GM12878 (cell line): Measurements from ENCODE around the gene ASIC1. TPM values are rescaled to one million over a fixed set of nuclear protein-coding genes. Genes with fewer than 3 reads are reported as not detected.

ENCODE experiments used
- ATAC-seq: fragments of 200-7000 bp; cut with Tn5 transposase; 3 replicates; pipeline ENCODE4 v1.9.1; 2020; ENCODE audit warnings: mild to moderate bottlenecking, moderate library complexity
- BruUV-seq: library from RNA; stranded (reverse); fragments of 400-500 nt; replicated peaks from 2 replicates; lab custom pipeline; 2021; lab: Mats Ljungman, UMichigan
- CTCF ChIA-PET: fragments of 300-600 bp; sonication (Branson Sonifier 250); formaldehyde crosslinking; extraction: SDS; loops from one replicate; lab custom pipeline; 2021; ENCODE audit warnings: inconsistent platforms; lab: Yijun Ruan, JAX
- POLR2A ChIA-PET: fragments of 350-600 bp; formaldehyde crosslinking; extraction: SDS; loops from one replicate; lab custom pipeline; 2021; ENCODE audit warnings: inconsistent platforms; lab: Charles Lee
- RAD21 ChIA-PET: fragments of 300-600 bp; sonication (Branson Sonifier 250); formaldehyde crosslinking; loops from one replicate; lab custom pipeline; 2023; ENCODE audit warnings: antibody characterized with exemption; ENCODE audit not compliant: unreplicated experiment; lab: Charles Lee
- SMC1A ChIA-PET: fragments of 300-600 bp; sonication (Branson Sonifier 250); formaldehyde crosslinking; loops from one replicate; lab custom pipeline; 2023; ENCODE audit not compliant: unreplicated experiment, uncharacterized antibody; lab: Charles Lee
- DNase-seq: peaks from one replicate; pipeline ENCODE4 v3.0.0-alpha.2; 2011; ENCODE audit warnings: low read depth, low spot score
- FAIRE-seq: peaks from 3 replicates; lab custom pipeline; 2011; peaks lifted over from hg19 to GRCh38; lab: Jason Lieb, UNC
- H2AFZ ChIP-seq: 2 replicates; pipeline ENCODE4 v1.6.0; 2011; ENCODE audit warnings: low read depth, low read length, control low read depth; ENCODE audit not compliant: control insufficient read depth
- H3K27ac ChIP-seq: 2 replicates; pipeline ENCODE4 v1.5.1; 2011; ENCODE audit warnings: control low read depth; ENCODE audit not compliant: control insufficient read depth, insufficient read depth
- H3K27me3 ChIP-seq, 2 experiments: replicated peaks in 1 of 2; 2 replicates each; pipeline versions ENCODE4 v1.6.0 to v1.6.1; 2011; ENCODE audit warnings: low read length in 1 of 2; ENCODE audit not compliant: control insufficient read depth in 2 of 2, insufficient read depth in 2 of 2
- H3K36me3 ChIP-seq, 2 experiments: 2 replicates each; pipeline ENCODE4 v1.5.1; 2011; ENCODE audit warnings: low read length in 1 of 2; ENCODE audit not compliant: control insufficient read depth in 2 of 2, insufficient read depth in 2 of 2
- H3K4me1 ChIP-seq: 2 replicates; pipeline ENCODE4 v1.6.1; 2011; ENCODE audit warnings: mild to moderate bottlenecking, low read length, moderate library complexity, mixed read lengths; ENCODE audit not compliant: control insufficient read depth, insufficient read depth
- H3K4me2 ChIP-seq: 2 replicates; pipeline ENCODE4 v1.6.0; 2011; ENCODE audit warnings: control low read depth; ENCODE audit not compliant: control insufficient read depth, insufficient read depth
- H3K4me3 ChIP-seq: fragments of 200-600 bp; sonication (generic); 2 replicates; pipeline ENCODE4 v1.5.1; 2016
- H3K79me2 ChIP-seq: 2 replicates; pipeline ENCODE4 v1.6.0; 2011; ENCODE audit warnings: low read length; ENCODE audit not compliant: control insufficient read depth, insufficient read depth
- H3K9ac ChIP-seq: 2 replicates; pipeline ENCODE4 v1.8.0; 2011; ENCODE audit warnings: low read length, control low read depth, mixed read lengths; ENCODE audit not compliant: control insufficient read depth, insufficient read depth
- H3K9me3 ChIP-seq: replicated peaks from 3 replicates; pipeline ENCODE4 v1.5.1; 2011; ENCODE audit warnings: mild to moderate bottlenecking, low read length; ENCODE audit not compliant: control insufficient read depth, insufficient read depth
- H4K20me1 ChIP-seq: 2 replicates; pipeline ENCODE4 v1.6.0; 2011; ENCODE audit not compliant: control insufficient read depth, insufficient read depth
- ATF3 ChIP-seq: IDR thresholded peaks from 2 replicates; pipeline ENCODE4 v1.6.1; 2011; ENCODE audit warnings: low read depth, mild to moderate bottlenecking, low read length, moderate library complexity, borderline replicate concordance; ENCODE audit errors: extremely low read depth
- BCL3 ChIP-seq: IDR thresholded peaks from 2 replicates; pipeline ENCODE4 v1.6.1; 2011; ENCODE audit warnings: borderline replicate concordance, low read depth, mild to moderate bottlenecking, moderate library complexity, low read length; ENCODE audit not compliant: insufficient read depth, poor library complexity, severe bottlenecking
- BHLHE40 ChIP-seq, 2 experiments: fragments of 450-650 bp in 1 of 2; IDR thresholded peaks; 2 replicates each; pipeline ENCODE4 v1.6.1; 2011 to 2017; ENCODE audit warnings: low read depth in 2 of 2, borderline replicate concordance in 1 of 2, improper control_type of control experiment in 1 of 2, low read length in 1 of 2, mild to moderate bottlenecking in 1 of 2
- EGR1 ChIP-seq, 2 experiments: IDR thresholded peaks; 1 replicate in 1 of 2; 2 replicates in 1 of 2; pipeline ENCODE4 v1.6.1; 2011 to 2012; ENCODE audit warnings: low read depth in 2 of 2, low read length in 2 of 2, borderline replicate concordance in 1 of 2, mild to moderate bottlenecking in 1 of 2, moderate library complexity in 1 of 2
- IRF5 ChIP-seq: fragments of 450-650 bp; IDR thresholded peaks from 2 replicates; pipeline ENCODE4 v1.6.1; 2017; ENCODE audit warnings: borderline replicate concordance
- POLR2A ChIP-seq: IDR thresholded peaks from 2 replicates; pipeline ENCODE4 v1.6.1; 2011; ENCODE audit warnings: low read depth, mild to moderate bottlenecking, low read length
- SIN3A ChIP-seq: IDR thresholded peaks from 2 replicates; pipeline ENCODE4 v1.6.1; 2012; ENCODE audit warnings: low read depth, low read length, improper control_type of control experiment
- SMARCA5 ChIP-seq: fragments of 450-650 bp; IDR thresholded peaks from 2 replicates; pipeline ENCODE4 v1.6.1; 2017; ENCODE audit warnings: mild to moderate bottlenecking
- SREBF1 ChIP-seq: IDR thresholded peaks from 2 replicates; pipeline ENCODE4 v1.6.1; 2012; ENCODE audit warnings: mild to moderate bottlenecking, low read length
- SRF ChIP-seq, 2 experiments: IDR thresholded peaks; 2 replicates each; pipeline ENCODE4 v1.6.1; 2011; ENCODE audit warnings: low read depth in 2 of 2, low read length in 2 of 2, mild to moderate bottlenecking in 1 of 2, moderate library complexity in 1 of 2
- TCF3 ChIP-seq: IDR thresholded peaks from 2 replicates; pipeline ENCODE4 v1.6.1; 2012; ENCODE audit warnings: low read depth, mild to moderate bottlenecking, low read length, borderline replicate concordance; ENCODE audit not compliant: insufficient read depth
- TCF7 ChIP-seq: IDR thresholded peaks from 2 replicates; pipeline ENCODE4 v1.6.1; 2014; ENCODE audit warnings: antibody characterized with exemption, borderline replicate concordance
- ZNF217 ChIP-seq: fragments of 450-650 bp; IDR thresholded peaks from 2 replicates; pipeline ENCODE4 v1.6.1; 2017; ENCODE audit warnings: antibody characterized with exemption, mild to moderate bottlenecking
- WGBS: methylation state at CpG from one replicate; pipeline ENCODE4 v1.1.6; 2016; ENCODE audit warnings: low lambda C conversion rate; ENCODE audit not compliant: insufficient replicate concordance, insufficient coverage; ENCODE audit errors: missing lambda C conversion rate; 5-methylcytosine and 5-hydroxymethylcytosine counted together
- in situ Hi-C: fragments of 300-500 bp; cut with MboI; formaldehyde crosslinking; loops from 9 replicates; pipeline ENCODE4 v1.14.3; 2018; ENCODE audit warnings: mixed read lengths
- intact Hi-C: fragments of 100-400 bp; cut with micrococcal nuclease; formaldehyde crosslinking; loops from one replicate; pipeline ENCODE4 v1.14.2; 2022; ENCODE audit not compliant: unreplicated experiment
- polyA plus RNA-seq, 11 experiments: library from polyadenylated mRNA; depleted of rRNA in 4 of 11; unstranded in 6 of 11; stranded (reverse) in 5 of 11; fragments of >200 nt; fragmentation: Nextera tagmentation in 4 of 11; fragmentation: Illumina TruSeq in 1 of 11; extraction: Ambion mirVana in 4 of 11; extraction: Trizol in 1 of 11; gene quantifications; 1 replicate in 1 of 11; 2 replicates in 10 of 11; pipeline versions ENCODE4 v1.2.1 to v1.2.3, GENCODE V29; 2011 to 2016; ENCODE audit warnings: inconsistent platforms in 2 of 11, missing spikeins in 2 of 11, low read depth in 1 of 11
- total RNA-seq, 4 experiments: library from RNA; depleted of rRNA in 3 of 4; stranded (reverse); fragments of >200 nt in 3 of 4; fragmentation: Illumina TruSeq in 1 of 4; extraction: Trizol in 1 of 4; gene quantifications; 2 replicates each; pipeline versions ENCODE4 v1.2.1 to v1.2.3, GENCODE V29; 2013 to 2021

The ASIC1 gene
- total and polyA plus RNA-seq, 10 of the 15 experiments (the other 5 are each of a cell fraction or from before 2014, with no cell fraction given): 0.02 to 0.28 (median 0.21) TPM; not detected in 4

- H3K79me2 ChIP-seq: no peaks in the 10 kb centered on the region
- FAIRE-seq: no peak
Observed at GRCh38 chr12:50065726-50066310, 8.4 kb downstream of the ASIC1 start.

GRCh38 chr12:50066402-50066801, 9.0 kb downstream of the ASIC1 start:
- WGBS: 20% methylated on average over 5 of the region's 5 CpGs
- no peaks in the 10 kb centered on the region for H4K20me1 ChIP-seq
- H3K79me2 ChIP-seq: no peaks in the 10 kb centered on the region
- SMC1A ChIA-PET: interaction anchor here (1.5 to 5.2 kb wide), 3 partner anchors 29 to 98 kb away, joined by 3 to 37 read pairs (median 6); no protein-coding TSS in a partner anchor
- no TSS peak for BruUV-seq
- no peak for FAIRE-seq
- no peaks in the 10 kb centered on the region for H3K36me3 ChIP-seq
- intact Hi-C loops: no loop called here
- CTCF ChIA-PET: interaction anchor here (0.9 to 8.0 kb wide), 10 partner anchors 8 to 265 kb away, joined by 3 to 121 read pairs (median 4); partner anchors contain the start of gene SMARCD1
- in situ Hi-C loops: loop anchor here (5.0 kb wide), 1 partner anchor 94 kb away; the partner anchor contains the start of gene AQP6
- H3K4me1 ChIP-seq: no peaks in the 10 kb centered on the region
- H2AFZ ChIP-seq: no peak overlapping the region
- POLR2A ChIA-PET: no interaction called here
- RAD21 ChIA-PET: interaction anchor here (2.1 to 7.3 kb wide), 2 partner anchors 10 to 99 kb away, joined by 6 to 74 read pairs; no protein-coding TSS in a partner anchor
- no peak overlapping the region for H3K9ac ChIP-seq
- H3K27ac ChIP-seq: no peak overlapping the region
- peak; percentile 65 for ATAC-seq
- H3K27me3 ChIP-seq: no peaks in the 10 kb centered on the region; a peak in 2 of 4 replicates
- no peak for DNase-seq
- no peak overlapping the region for H3K4me2 ChIP-seq
- H3K4me3 ChIP-seq: no peak overlapping the region
- no peaks in the 10 kb centered on the region for H3K9me3 ChIP-seq
- TF ChIP-seq SMARCA5 (no peak), ZNF217 (no peak), TCF3 (no peak), SREBF1 (no peak), IRF5 (no peak), POLR2A (no peak), ATF3 (no peak), BCL3 (no peak), EGR1 (IDR thresholded peaks at IDR 0.05; ENCODE audit: borderline replicate concordance in 1 of 2, low read depth in 2 of 2, low read length in 2 of 2) (no peak), TCF7 (no peak), SIN3A (no peak), SRF (IDR thresholded peaks at IDR 0.05; ENCODE audit: low read depth in 2 of 2, low read length in 2 of 2) (no peak)

More at GRCh38 chr12:50065726-50066310, 8.4 kb downstream of the ASIC1 start:
- no peak for TF ChIP-seq BHLHE40 (IDR thresholded peaks at IDR 0.05; ENCODE audit: borderline replicate concordance in 1 of 2, low read depth in 2 of 2, low read length in 1 of 2)
- ChIA-PET SMC1A (interaction anchor here (1.5 to 2.0 kb wide), 2 partner anchors 44 to 98 kb away, joined by 3 to 6 read pairs; no protein-coding TSS in a partner anchor), CTCF (interaction anchor here (1.1 to 8.0 kb wide), 10 partner anchors 9 to 266 kb away, joined by 3 to 121 read pairs (median 4); partner anchors contain the start of gene SMARCD1), POLR2A (no interaction called here), RAD21 (interaction anchor here (2.1 to 7.3 kb wide), 2 partner anchors 10 to 99 kb away, joined by 6 to 74 read pairs; no protein-coding TSS in a partner anchor)
- Histone ChIP-seq H3K36me3 (no peaks in the 10 kb centered on the region), H3K4me1 (no peaks in the 10 kb centered on the region), H3K9ac (no peak overlapping the region), H3K27ac (no peak overlapping the region), H3K9me3 (no peaks in the 10 kb centered on the region), H3K27me3 (no peaks in the 10 kb centered on the region; a peak in 2 of 4 replicates), H3K4me3 (no peak overlapping the region), H3K4me2 (no peak overlapping the region), H2AFZ (no peak overlapping the region), H4K20me1 (no peaks in the 10 kb centered on the region)
- whole genome bisulfite sequencing: 37% methylated on average over 3 of the region's 3 CpGs
- in situ Hi-C loops (loop anchor here (5.0 kb wide), 1 partner anchor 94 kb away; the partner anchor contains the start of gene AQP6), intact Hi-C loops (no loop called here)
- no peak for ATAC-seq
- no peak for DNase-seq
- BruUV-seq: no TSS peak
